Mesenchymal stem cell (in vitro differentiated cells and primary cell): ENCODE data around the gene NIN.
A peak's percentile ranks its signal among the peaks of the same experiment; 100 is the strongest.

Source experiments
- DNase-seq: peaks from one replicate; pipeline ENCODE4 v3.0.0-alpha.2; 2013
- H2AFZ ChIP-seq: one replicate; pipeline ENCODE4 v1.6.1; 2013; ENCODE audit warnings: low read depth, mild to moderate bottlenecking, control low read depth, inconsistent platforms, low read length, moderate library complexity
- H2AK5ac ChIP-seq: 2 replicates; pipeline ENCODE4 v1.6.1; 2013; ENCODE audit warnings: low read length, moderate library complexity, mild to moderate bottlenecking, inconsistent platforms; ENCODE audit not compliant: severe bottlenecking
- H2BK120ac ChIP-seq: one replicate; pipeline ENCODE4 v1.6.1; 2013; ENCODE audit warnings: low read depth, mild to moderate bottlenecking, inconsistent platforms, low read length, moderate library complexity
- H2BK12ac ChIP-seq, 2 experiments: one replicate each; pipeline ENCODE4 v1.6.1; 2013; ENCODE audit warnings: inconsistent platforms in 2 of 2, low read length in 2 of 2, mild to moderate bottlenecking in 2 of 2, moderate library complexity in 2 of 2, control low read depth in 1 of 2
- H2BK15ac ChIP-seq: one replicate; pipeline ENCODE4 v1.6.1; 2013; ENCODE audit warnings: mild to moderate bottlenecking, low read depth, inconsistent platforms; ENCODE audit not compliant: poor library complexity, severe bottlenecking
- H2BK5ac ChIP-seq: 2 replicates; pipeline ENCODE4 v1.6.1; 2013; ENCODE audit warnings: low read depth, mild to moderate bottlenecking, low read length, control low read depth, inconsistent platforms; ENCODE audit not compliant: poor library complexity, severe bottlenecking
- H3K14ac ChIP-seq, 2 experiments: one replicate each; pipeline ENCODE4 v1.6.1; 2013; ENCODE audit warnings: inconsistent platforms in 2 of 2, low read length in 2 of 2, control low read depth in 1 of 2, mild to moderate bottlenecking in 1 of 2, moderate library complexity in 1 of 2
- H3K18ac ChIP-seq, 2 experiments: one replicate each; pipeline ENCODE4 v1.6.1; 2013; ENCODE audit warnings: inconsistent platforms in 2 of 2, low read length in 2 of 2, control low read depth in 1 of 2, low read depth in 1 of 2, mild to moderate bottlenecking in 1 of 2
- H3K23ac ChIP-seq, 2 experiments: one replicate each; pipeline ENCODE4 v1.6.1; 2013; ENCODE audit warnings: inconsistent platforms in 2 of 2, low read length in 2 of 2, mild to moderate bottlenecking in 2 of 2, moderate library complexity in 2 of 2, control low read depth in 1 of 2
- H3K27ac ChIP-seq: 2 replicates; pipeline ENCODE4 v1.5.1; 2013; ENCODE audit warnings: mild to moderate bottlenecking, moderate library complexity, low read length, control low read depth, inconsistent platforms; ENCODE audit not compliant: poor library complexity, severe bottlenecking
- H3K27me3 ChIP-seq, 2 experiments: 2 replicates each; pipeline versions ENCODE4 v1.6.1 to v1.7.0; 2013; ENCODE audit warnings: low read length in 2 of 2, mild to moderate bottlenecking in 2 of 2, moderate library complexity in 2 of 2, control low read depth in 1 of 2, inconsistent platforms in 1 of 2; ENCODE audit not compliant: control insufficient read depth in 1 of 2, insufficient read depth in 1 of 2
- H3K36me3 ChIP-seq, 2 experiments: 2 replicates each; pipeline versions ENCODE4 v1.6.1 to v1.7.0; 2013; ENCODE audit warnings: low read length in 2 of 2, control low read depth in 1 of 2, inconsistent platforms in 1 of 2, low read depth in 1 of 2, mild to moderate bottlenecking in 1 of 2; ENCODE audit not compliant: insufficient read depth in 2 of 2, control insufficient read depth in 1 of 2
- H3K4ac ChIP-seq, 2 experiments: one replicate each; pipeline ENCODE4 v1.6.1; 2013; ENCODE audit warnings: inconsistent platforms in 2 of 2, low read length in 2 of 2, mild to moderate bottlenecking in 2 of 2, moderate library complexity in 2 of 2, control low read depth in 1 of 2, low read depth in 1 of 2
- H3K4me1 ChIP-seq: 2 replicates; pipeline ENCODE4 v1.6.1; 2013; ENCODE audit warnings: low read depth, low read length, control low read depth; ENCODE audit not compliant: control insufficient read depth, insufficient read depth
- H3K4me2 ChIP-seq: 2 replicates; pipeline ENCODE4 v1.6.1; 2013; ENCODE audit warnings: low read length, mild to moderate bottlenecking, inconsistent platforms; ENCODE audit not compliant: poor library complexity, severe bottlenecking
- H3K4me3 ChIP-seq, 2 experiments: 2 replicates each; pipeline versions ENCODE4 v1.5.1 to v1.7.0; 2013; ENCODE audit warnings: low read length in 2 of 2, mild to moderate bottlenecking in 2 of 2, control low read depth in 1 of 2, low read depth in 1 of 2; ENCODE audit not compliant: insufficient read depth in 1 of 2
- H3K79me1 ChIP-seq: replicated peaks from 2 replicates; pipeline ENCODE4 v1.6.1; 2013; ENCODE audit warnings: mild to moderate bottlenecking, control low read depth, low read length, inconsistent platforms; ENCODE audit not compliant: poor library complexity, severe bottlenecking
- H3K9ac ChIP-seq: 2 replicates; pipeline ENCODE4 v1.7.0; 2013; ENCODE audit warnings: mild to moderate bottlenecking, low read length, moderate library complexity
- H3K9me3 ChIP-seq: 2 replicates; pipeline ENCODE4 v1.7.0; 2013; ENCODE audit warnings: mild to moderate bottlenecking, low read length; ENCODE audit not compliant: control insufficient read depth
- H4K8ac ChIP-seq: one replicate; pipeline ENCODE4 v1.6.1; 2013; ENCODE audit warnings: inconsistent platforms, mild to moderate bottlenecking, low read length, moderate library complexity
- H4K91ac ChIP-seq: one replicate; pipeline ENCODE4 v1.6.1; 2013; ENCODE audit warnings: mild to moderate bottlenecking, low read length, inconsistent platforms
- WGBS: methylation state at CpG from one replicate; pipeline ENCODE4 v1.1.7; 2013; ENCODE audit warnings: mixed read lengths; 5-methylcytosine and 5-hydroxymethylcytosine counted together

The NIN gene

DNA sequence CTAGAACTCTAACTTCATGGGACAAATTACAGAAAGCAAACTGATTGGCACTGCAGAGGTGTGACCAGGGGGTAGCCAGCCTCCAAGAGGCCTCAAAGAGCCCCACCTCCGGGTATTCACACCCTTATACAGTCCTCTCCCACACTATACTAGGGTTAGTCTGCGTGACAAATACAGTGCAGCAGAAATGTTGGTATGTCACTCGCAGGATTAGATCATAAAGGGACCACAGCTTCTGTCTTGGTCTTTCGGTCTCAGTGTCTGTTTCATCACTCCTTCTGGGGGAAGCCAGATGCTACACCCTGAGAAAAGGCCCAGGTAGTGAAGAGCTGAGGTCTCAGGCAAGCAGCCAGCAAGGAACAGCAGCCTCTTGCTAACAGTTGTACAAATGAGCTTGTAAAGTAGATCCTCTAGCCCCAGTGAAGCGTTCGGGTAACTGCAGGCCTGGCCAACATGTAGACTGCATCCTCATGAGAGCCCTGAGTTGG, 94.0 kb downstream of the NIN start:
- no peak overlapping the region for H2AFZ ChIP-seq
- H3K27ac ChIP-seq = no peak overlapping the region
- H3K14ac ChIP-seq = no peak overlapping the region
- peaks cover 2% of the 10 kb centered on the region for H3K79me1 ChIP-seq
- H3K4me1 ChIP-seq = no peaks in the 10 kb centered on the region
- H3K23ac ChIP-seq = peak overlapping the region in 1 of 2 experiments; percentile 3
- H2AK5ac ChIP-seq = no peak overlapping the region
- no peak overlapping the region for H4K91ac ChIP-seq
- peaks cover 17 to 65% of the 10 kb centered on the region in 2 experiments for H3K36me3 ChIP-seq
- no peak overlapping the region for H3K4me2 ChIP-seq
- no peak overlapping the region for H2BK120ac ChIP-seq
- no peak overlapping the region for H2BK5ac ChIP-seq
- no peak overlapping the region for H3K9ac ChIP-seq
- no peak overlapping the region for H2BK12ac ChIP-seq
- no peak overlapping the region for H2BK15ac ChIP-seq
- no peaks in the 10 kb centered on the region for H3K27me3 ChIP-seq
- DNase-seq = no peak
- H4K8ac ChIP-seq = no peak overlapping the region
- no peak overlapping the region for H3K18ac ChIP-seq
- 97% methylated on average over 4 of the region's 6 CpGs for WGBS
- H3K4ac ChIP-seq = no peak overlapping the region
- no peaks in the 10 kb centered on the region for H3K9me3 ChIP-seq
- H3K4me3 ChIP-seq = no peak overlapping the region

DNA sequence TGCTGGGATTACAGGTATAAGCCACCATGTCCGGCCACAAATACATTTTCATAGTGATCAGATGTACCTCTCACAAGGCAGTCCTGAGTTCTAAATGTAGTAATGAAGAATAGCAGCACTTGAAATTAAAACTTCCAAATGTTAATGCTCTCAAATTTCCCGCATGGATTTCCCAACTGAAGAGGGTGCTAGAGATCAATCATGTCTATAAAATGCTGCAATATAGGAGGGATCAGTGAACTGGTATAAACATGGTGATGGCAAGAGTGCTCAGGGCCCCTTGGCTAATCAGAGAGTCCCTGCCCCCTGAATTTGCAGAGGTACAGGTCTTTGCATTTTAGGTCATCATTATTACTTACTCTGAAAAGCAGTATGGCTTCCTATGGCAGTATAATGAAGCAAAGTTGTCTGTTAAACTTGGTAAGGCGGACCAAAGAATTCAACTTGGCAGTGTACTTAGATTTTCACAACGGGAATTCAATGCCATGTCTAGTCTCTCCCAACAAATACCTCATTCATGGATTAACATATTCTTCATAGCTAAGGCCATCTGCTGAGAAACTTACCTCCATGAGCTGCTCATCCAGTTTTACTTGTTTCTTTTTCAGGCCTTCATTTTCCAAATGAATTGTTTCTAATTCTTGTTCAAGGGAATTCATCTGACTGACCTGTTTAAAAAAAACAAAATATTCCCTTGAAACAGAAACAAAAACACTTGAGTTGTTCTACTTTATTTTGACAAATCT, 95.8 kb downstream of the NIN start:
- Histone ChIP-seq H2AK5ac (no peak overlapping the region), H3K36me3 (peaks cover 19 to 67% of the 10 kb centered on the region in 2 experiments), H3K4ac (no peak overlapping the region), H3K14ac (no peak overlapping the region), H2BK15ac (no peak overlapping the region), H3K9me3 (no peaks in the 10 kb centered on the region), H3K79me1 (peaks cover 2% of the 10 kb centered on the region), H2BK12ac (no peak overlapping the region), H3K4me3 (no peak overlapping the region), H3K27me3 (no peaks in the 10 kb centered on the region), H3K4me2 (no peak overlapping the region), H3K23ac (no peak overlapping the region), H4K8ac (no peak overlapping the region), H4K91ac (no peak overlapping the region), H2BK5ac (no peak overlapping the region), H2AFZ (no peak overlapping the region), H2BK120ac (no peak overlapping the region), H3K18ac (no peak overlapping the region), H3K4me1 (no peaks in the 10 kb centered on the region), H3K27ac (no peak overlapping the region), H3K9ac (no peak overlapping the region)
- WGBS = 99% methylated on average over 2 of the region's 4 CpGs
- DNase-seq = no peak

DNA sequence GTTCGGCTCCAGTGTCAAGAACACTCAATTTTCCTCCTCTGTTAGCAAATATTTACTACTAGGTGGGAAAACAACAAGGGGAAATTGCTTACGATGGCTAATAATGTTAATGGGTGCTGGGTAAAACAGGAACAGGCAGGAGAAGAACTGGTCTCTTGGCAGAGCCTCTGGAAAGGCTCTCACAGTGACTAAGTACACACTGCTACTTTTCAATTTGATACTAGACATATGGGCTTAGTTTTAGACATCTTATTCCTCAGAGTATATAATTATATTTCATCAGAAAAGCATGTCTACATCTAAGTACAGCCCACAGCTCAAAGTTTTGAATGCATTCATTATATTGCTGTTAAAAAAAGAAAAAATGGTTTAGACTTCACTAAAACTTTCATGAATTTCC, 97.5 kb downstream of the NIN start:
- no peak overlapping the region for H2BK5ac ChIP-seq
- peaks cover 23 to 80% of the 10 kb centered on the region in 2 experiments for H3K36me3 ChIP-seq
- H3K18ac ChIP-seq = no peak overlapping the region
- no peak overlapping the region for H4K91ac ChIP-seq
- no peaks in the 10 kb centered on the region for H3K4me1 ChIP-seq
- no peak overlapping the region for H2AK5ac ChIP-seq
- H3K27ac ChIP-seq = no peak overlapping the region
- WGBS = 100% methylated on average over 1 of the region's 2 CpGs
- H3K9me3 ChIP-seq = no peaks in the 10 kb centered on the region
- H2BK12ac ChIP-seq = no peak overlapping the region
- peaks cover 3% of the 10 kb centered on the region for H3K79me1 ChIP-seq
- H2BK120ac ChIP-seq = no peak overlapping the region
- no peak overlapping the region for H3K4me2 ChIP-seq
- H2AFZ ChIP-seq = no peak overlapping the region
- no peak overlapping the region for H3K9ac ChIP-seq
- H3K27me3 ChIP-seq = no peaks in the 10 kb centered on the region
- H4K8ac ChIP-seq = no peak overlapping the region
- no peak overlapping the region for H3K4me3 ChIP-seq
- no peak for DNase-seq
- H3K4ac ChIP-seq = no peak overlapping the region
- H3K14ac ChIP-seq = no peak overlapping the region
- H3K23ac ChIP-seq = no peak overlapping the region
- no peak overlapping the region for H2BK15ac ChIP-seq

DNA sequence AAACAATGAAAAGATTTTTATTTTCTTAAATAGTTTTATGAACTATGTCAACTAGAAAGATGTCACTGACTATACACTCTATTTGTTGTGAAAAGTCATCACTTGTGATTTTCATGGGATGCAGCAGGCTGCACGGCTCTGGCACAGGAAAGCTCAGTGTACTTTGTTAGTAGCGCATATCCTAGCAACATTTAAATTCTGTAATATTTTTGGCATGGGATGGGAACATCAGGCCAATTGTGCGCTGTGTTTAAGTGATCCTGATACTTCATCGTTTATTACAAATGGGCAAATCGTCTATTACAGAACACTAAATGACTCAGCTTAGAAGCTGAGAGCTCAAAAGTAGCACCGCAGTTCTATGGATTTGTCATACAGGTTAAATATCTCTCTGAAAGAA, 102.1 kb downstream of the NIN start:
- Histone ChIP-seq H3K14ac (no peak overlapping the region), H2BK15ac (no peak overlapping the region), H2AFZ (no peak overlapping the region), H3K18ac (no peak overlapping the region), H3K9me3 (no peaks in the 10 kb centered on the region), H3K36me3 (peaks cover 11 to 75% of the 10 kb centered on the region in 2 experiments), H3K79me1 (peaks cover 3% of the 10 kb centered on the region), H3K4me1 (no peaks in the 10 kb centered on the region), H3K4me2 (no peak overlapping the region), H3K4ac (no peak overlapping the region), H4K91ac (no peak overlapping the region), H4K8ac (no peak overlapping the region), H3K27ac (no peak overlapping the region), H2BK5ac (no peak overlapping the region), H3K4me3 (no peak overlapping the region), H2AK5ac (no peak overlapping the region), H3K23ac (no peak overlapping the region), H3K9ac (no peak overlapping the region), H3K27me3 (no peaks in the 10 kb centered on the region), H2BK120ac (no peak overlapping the region), H2BK12ac (no peak overlapping the region)
- 82% methylated on average over 6 of the region's 6 CpGs for WGBS
- DNase-seq = no peak
